K562 (cell line): ENCODE data around the gene ASCC1. TPM values are rescaled to one million over a fixed set of nuclear protein-coding genes. Genes with fewer than 3 reads are reported as not detected.

Experiments used
- CEBPG ChIP-seq, 3 experiments: fragments of 200-800 bp in 1 of 3; sonication (Bioruptor generic) in 1 of 3; sonication (generic) in 1 of 3; formaldehyde crosslinking in 1 of 3; IDR thresholded peaks in 2 of 3; conservative IDR thresholded peaks in 1 of 3; 2 replicates each; pipeline versions ENCODE4 v1.6.1 to v1.8.0; 2016 to 2022; ENCODE audit warnings: missing compliant biosample characterization in 2 of 3, missing genetic modification characterization in 2 of 3, mild to moderate bottlenecking in 1 of 3, missing genetic modification reagents in 1 of 3
- CGGBP1 ChIP-seq: fragments of 250-450 bp; sonication (Bioruptor Pico); IDR thresholded peaks from 2 replicates; pipeline ENCODE4 v1.9.0; 2021; ENCODE audit warnings: mild to moderate bottlenecking
- CREM ChIP-seq: IDR thresholded peaks from 2 replicates; pipeline ENCODE4 v1.6.1; 2014; ENCODE audit warnings: antibody characterized with exemption, low read depth
- GTF2A2 ChIP-seq: IDR thresholded peaks from 2 replicates; pipeline ENCODE4 v1.6.1; 2016; ENCODE audit warnings: mild to moderate bottlenecking, missing genetic modification characterization, missing compliant biosample characterization
- HDAC3 ChIP-seq: fragments of 450-650 bp; IDR thresholded peaks from 2 replicates; pipeline ENCODE4 v1.6.1; 2018; ENCODE audit warnings: borderline replicate concordance, mild to moderate bottlenecking, moderate library complexity; ENCODE audit not compliant: partially characterized antibody
- MTA3 ChIP-seq: fragments of 450-650 bp; formaldehyde crosslinking; IDR thresholded peaks from 2 replicates; pipeline ENCODE4 v1.6.1; 2017; ENCODE audit warnings: mild to moderate bottlenecking, borderline replicate concordance
- NFIX ChIP-seq: fragments of 250-450 bp; sonication (Bioruptor Pico); IDR thresholded peaks from 2 replicates; pipeline ENCODE4 v1.4.0; 2020; ENCODE audit warnings: low read depth, mild to moderate bottlenecking, moderate library complexity
- RNF219 ChIP-seq: fragments of 250-450 bp; sonication (Bioruptor Pico); IDR thresholded peaks from 2 replicates; pipeline ENCODE4 v1.5.0; 2022; ENCODE audit warnings: mild to moderate bottlenecking
- TAF7 ChIP-seq: fragments of 450-650 bp; IDR thresholded peaks from 2 replicates; pipeline ENCODE4 v1.6.1; 2016; ENCODE audit warnings: missing genetic modification characterization, missing compliant biosample characterization
- YBX1 ChIP-seq: fragments of 450-650 bp; IDR thresholded peaks from 2 replicates; pipeline ENCODE4 v1.7.1; 2016; ENCODE audit warnings: mild to moderate bottlenecking
- ZNF175 ChIP-seq: fragments of 200-800 bp; sonication (Bioruptor generic); IDR thresholded peaks from 2 replicates; pipeline ENCODE4 v1.6.1; 2016; ENCODE audit warnings: low read depth, mild to moderate bottlenecking, missing genetic modification characterization, missing compliant biosample characterization
- ZNF395 ChIP-seq: fragments of 200-800 bp; sonication (Bioruptor generic); IDR thresholded peaks from 2 replicates; pipeline ENCODE4 v1.6.1; 2017; ENCODE audit warnings: missing genetic modification characterization, missing compliant biosample characterization
- ZNF398 ChIP-seq: fragments of 250-450 bp; sonication (Bioruptor Pico); IDR thresholded peaks from 2 replicates; pipeline ENCODE4 v1.8.0; 2021; ENCODE audit warnings: moderate library complexity, mild to moderate bottlenecking, inconsistent platforms
- polyA plus RNA-seq, 8 experiments: library from polyadenylated mRNA; depleted of rRNA in 4 of 8; stranded (reverse) in 5 of 8; unstranded in 3 of 8; fragments of >200 nt; fragmentation: Nextera tagmentation in 2 of 8; fragmentation: Illumina TruSeq in 1 of 8; extraction: Ambion mirVana in 2 of 8; extraction: Trizol in 1 of 8; gene quantifications; 2 replicates each; pipeline versions ENCODE4 v1.2.1 to v1.2.3, GENCODE V29; 2011 to 2014; ENCODE audit warnings: inconsistent platforms in 1 of 8, missing spikeins in 1 of 8
- total RNA-seq, 7 experiments: library from RNA; depleted of rRNA in 6 of 7; stranded (reverse); fragments of >200 nt in 6 of 7; fragmentation: Illumina TruSeq in 2 of 7; extraction: Trizol in 2 of 7; gene quantifications; 2 replicates each; pipeline versions ENCODE4 v1.2.1 to v1.2.3, GENCODE V29; 2011 to 2021; ENCODE audit warnings: low replicate concordance in 1 of 7
- TF ChIP-seq, protein P1 (sequence below): IDR thresholded peaks from 2 replicates; pipeline ENCODE4 v1.6.1; 2014; ENCODE audit warnings: antibody characterized with exemption

ASCC1 gene
- total and polyA plus RNA-seq, 9 of the 15 experiments (the other 6 are each of a cell fraction or from before 2014, with no cell fraction given): 31.7 to 73.3 (median 52.8) TPM

- TF ChIP-seq, protein P1, sequence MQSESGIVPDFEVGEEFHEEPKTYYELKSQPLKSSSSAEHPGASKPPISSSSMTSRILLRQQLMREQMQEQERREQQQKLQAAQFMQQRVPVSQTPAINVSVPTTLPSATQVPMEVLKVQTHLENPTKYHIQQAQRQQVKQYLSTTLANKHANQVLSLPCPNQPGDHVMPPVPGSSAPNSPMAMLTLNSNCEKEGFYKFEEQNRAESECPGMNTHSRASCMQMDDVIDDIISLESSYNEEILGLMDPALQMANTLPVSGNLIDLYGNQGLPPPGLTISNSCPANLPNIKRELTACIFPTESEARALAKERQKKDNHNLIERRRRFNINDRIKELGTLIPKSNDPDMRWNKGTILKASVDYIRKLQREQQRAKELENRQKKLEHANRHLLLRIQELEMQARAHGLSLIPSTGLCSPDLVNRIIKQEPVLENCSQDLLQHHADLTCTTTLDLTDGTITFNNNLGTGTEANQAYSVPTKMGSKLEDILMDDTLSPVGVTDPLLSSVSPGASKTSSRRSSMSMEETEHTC: 0 out of 2 replicates have a peak, but pooled peaks have one; percentile 26
- TF ChIP-seq ZNF395 (no peak), RNF219 (CRISPR knock-in tag) (no peak), CGGBP1 (CRISPR knock-in tag) (no peak), TAF7 (tag) (peak; percentile 68), ZNF398 (CRISPR knock-in tag) (no peak), CREM (peak; percentile 48), NFIX (CRISPR knock-in tag) (no peak), GTF2A2 (no peak), MTA3 (peak; percentile 63; the same call in 1 of the 2 replicates), HDAC3 (peak; percentile 57), ZNF175 (no peak), YBX1 (no peak), CEBPG (CRISPR knock-in tag; IDR thresholded peaks at IDR 0.05) (no peak), CEBPG (tag; conservative IDR thresholded peaks at IDR 0.05 in 1 of 2, IDR thresholded peaks at IDR 0.05 in 1 of 2) (0 out of 4 replicates have a peak, but pooled peaks of 1 of the 2 experiments have one; percentile 4)
These were observed 45.1 kb upstream of the ASCC1 start (continued) for GRCh38 chr10:72260976-72261783.
